ENCODE results near the gene TPP2.

TPP2 gene

DNA sequence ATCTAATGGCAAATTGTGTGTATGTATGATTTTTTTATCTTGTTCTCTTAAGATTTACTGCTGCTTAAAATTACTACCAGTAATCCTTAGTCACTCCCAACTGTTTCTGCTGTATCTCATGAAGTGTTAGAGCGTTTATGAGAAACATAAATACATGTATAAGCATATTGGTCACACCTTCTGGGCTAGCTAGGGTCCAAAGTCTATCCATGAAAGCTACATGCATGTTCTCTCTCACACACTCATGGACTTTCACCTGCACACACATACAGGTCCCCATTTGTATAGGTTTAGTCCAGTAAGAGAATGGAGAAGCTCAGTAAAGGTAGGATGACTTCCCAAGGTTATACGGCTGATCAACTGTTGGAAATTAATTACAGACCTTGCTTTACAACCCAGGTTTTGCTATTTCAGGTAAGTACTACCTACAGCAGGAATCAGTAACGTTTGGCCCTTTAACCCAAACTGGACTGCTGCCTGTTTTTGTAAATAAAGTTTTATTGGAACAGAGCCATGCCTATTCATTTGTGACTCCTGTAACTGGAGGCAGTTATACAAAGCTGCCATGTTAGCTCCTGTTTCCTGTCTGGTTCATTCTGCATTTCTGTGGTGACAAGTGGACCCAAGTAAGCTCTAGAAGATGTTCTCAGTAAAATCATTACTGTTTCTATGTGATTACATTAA lies 82.8 kb downstream of the TPP2 start:
- TF ChIP-seq, protein P1, sequence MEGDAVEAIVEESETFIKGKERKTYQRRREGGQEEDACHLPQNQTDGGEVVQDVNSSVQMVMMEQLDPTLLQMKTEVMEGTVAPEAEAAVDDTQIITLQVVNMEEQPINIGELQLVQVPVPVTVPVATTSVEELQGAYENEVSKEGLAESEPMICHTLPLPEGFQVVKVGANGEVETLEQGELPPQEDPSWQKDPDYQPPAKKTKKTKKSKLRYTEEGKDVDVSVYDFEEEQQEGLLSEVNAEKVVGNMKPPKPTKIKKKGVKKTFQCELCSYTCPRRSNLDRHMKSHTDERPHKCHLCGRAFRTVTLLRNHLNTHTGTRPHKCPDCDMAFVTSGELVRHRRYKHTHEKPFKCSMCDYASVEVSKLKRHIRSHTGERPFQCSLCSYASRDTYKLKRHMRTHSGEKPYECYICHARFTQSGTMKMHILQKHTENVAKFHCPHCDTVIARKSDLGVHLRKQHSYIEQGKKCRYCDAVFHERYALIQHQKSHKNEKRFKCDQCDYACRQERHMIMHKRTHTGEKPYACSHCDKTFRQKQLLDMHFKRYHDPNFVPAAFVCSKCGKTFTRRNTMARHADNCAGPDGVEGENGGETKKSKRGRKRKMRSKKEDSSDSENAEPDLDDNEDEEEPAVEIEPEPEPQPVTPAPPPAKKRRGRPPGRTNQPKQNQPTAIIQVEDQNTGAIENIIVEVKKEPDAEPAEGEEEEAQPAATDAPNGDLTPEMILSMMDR (IDR thresholded peaks at IDR 0.05; ENCODE audit: low read length, missing control alignments), result no peak
- DNase-seq (ENCODE audit: low read depth), result no peak
- H3K4me3 ChIP-seq (replicated peaks; ENCODE audit: low read depth, low read length), result no peak overlapping the region

DNA sequence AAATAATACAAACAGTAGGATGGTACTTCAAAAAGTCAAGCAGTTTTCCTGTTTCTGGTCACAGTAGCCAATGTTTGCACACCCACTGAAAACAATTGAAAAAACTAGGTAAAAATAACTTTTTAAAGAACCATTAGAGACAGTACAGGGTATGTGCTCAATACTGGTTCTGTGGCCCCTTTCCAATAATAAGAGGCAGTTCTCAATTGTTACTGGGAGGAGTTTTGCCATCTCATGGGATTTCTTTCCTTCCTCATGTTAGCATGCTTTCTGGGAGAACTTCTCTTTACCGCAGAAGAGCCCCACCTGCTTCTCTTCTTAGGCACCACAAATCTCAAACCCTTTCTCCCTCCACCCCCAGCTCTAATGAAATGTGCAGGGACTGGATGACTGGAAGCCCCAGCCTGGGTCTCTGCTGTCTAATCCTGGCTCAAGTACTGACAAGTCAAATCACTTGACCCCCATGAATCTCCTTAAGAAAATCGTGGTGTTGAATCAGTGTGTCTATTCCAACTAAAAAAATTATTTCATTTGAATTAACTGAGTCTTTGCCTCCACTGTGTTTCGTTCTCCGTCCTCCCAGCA lies 83.4 kb downstream of the TPP2 start:
- DNase-seq (ENCODE audit: low read depth), result no peak
- no peak overlapping the region for H3K4me3 ChIP-seq (replicated peaks; ENCODE audit: low read depth, low read length)
- TF ChIP-seq, protein P1 (IDR thresholded peaks at IDR 0.05; ENCODE audit: low read length, missing control alignments), result no peak

DNA sequence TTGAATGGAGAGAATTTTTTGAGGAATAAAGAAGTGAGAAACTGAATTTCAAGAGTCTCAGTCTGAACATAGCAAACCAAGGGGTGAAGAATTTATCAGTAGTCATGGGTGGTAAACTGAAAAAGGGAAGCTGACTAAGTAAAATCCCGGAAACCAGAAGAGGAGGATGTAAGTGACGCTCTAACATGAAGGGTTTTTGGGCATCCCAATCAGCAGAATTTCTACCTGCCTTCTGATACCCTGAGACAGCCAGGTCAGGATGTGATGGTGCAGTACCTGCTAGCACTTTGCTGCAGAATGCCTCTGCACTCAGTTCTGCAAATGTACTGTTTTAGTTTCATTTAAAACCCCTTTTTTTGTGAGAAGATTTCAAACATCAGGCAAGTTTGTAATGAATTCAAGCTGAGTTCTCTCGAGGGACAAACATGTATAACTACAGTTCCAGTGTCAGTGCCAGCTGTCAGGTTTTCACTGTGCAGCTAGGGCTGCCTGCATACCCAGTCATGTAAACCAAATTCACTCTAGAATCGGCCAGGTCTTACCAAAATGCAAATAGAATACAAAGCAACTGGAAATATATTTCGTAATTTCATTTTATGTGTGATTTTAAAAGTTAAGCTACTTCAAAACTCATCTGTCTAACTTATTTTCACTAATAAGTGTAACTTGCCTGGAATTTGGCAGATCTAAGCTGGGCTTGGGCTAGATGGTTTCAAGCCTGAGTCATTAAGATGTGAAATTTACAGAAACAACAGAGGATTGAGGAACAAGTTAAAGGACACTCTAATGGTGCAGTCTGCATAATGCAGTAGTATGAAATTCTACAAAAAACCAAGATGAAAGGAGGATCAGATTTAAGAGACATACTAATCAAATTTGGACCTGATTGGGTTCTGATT lies 84.3 kb downstream of the TPP2 start:
- TF ChIP-seq, protein P1 (IDR thresholded peaks at IDR 0.05; ENCODE audit: low read length, missing control alignments), result no peak
- peak; percentile 18 for DNase-seq (ENCODE audit: low read depth)
- H3K4me3 ChIP-seq (replicated peaks; ENCODE audit: low read depth, low read length), result no peak overlapping the region

DNA sequence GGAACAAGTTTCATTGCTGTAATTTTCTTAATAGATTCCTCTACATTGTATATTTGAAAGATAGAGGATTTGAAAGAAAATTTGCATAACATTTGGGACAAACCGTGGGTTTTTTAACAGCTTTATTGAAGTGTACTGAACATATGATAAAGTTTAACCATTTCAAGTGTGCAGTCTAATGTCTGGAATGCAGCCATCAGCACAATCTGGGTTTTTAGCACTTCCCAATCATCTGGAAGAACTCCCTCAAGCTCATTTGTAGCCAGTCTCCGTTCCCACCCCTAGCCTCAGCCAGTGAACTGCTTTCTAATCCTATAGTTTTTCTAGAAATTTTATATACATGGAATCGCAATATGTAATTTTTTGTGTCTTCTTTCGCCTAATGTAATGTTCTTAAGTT lies 85.4 kb downstream of the TPP2 start:
- DNase-seq (ENCODE audit: low read depth), result no peak
- no peak overlapping the region for H3K4me3 ChIP-seq (replicated peaks; ENCODE audit: low read depth, low read length)
- TF ChIP-seq, protein P1 (IDR thresholded peaks at IDR 0.05; ENCODE audit: low read length, missing control alignments), result no peak

DNA sequence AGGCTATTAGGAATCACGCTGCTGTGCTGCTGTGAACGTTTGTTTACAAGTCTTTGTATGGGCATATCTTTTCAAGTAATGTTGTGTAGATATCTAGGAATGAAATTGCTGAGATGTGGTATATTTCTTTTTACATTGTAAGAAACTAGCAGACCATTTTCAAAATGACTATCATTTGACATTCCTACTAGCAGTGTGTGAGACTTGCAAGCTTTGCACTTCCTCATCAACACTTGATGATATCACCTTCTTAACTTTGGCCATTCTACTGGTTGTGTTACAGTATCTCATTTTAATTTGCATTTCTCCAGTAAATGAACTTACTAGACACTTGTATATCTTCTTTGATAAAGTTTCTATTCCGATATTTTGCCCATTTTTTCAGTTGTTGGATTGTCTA lies 85.9 kb downstream of the TPP2 start:
- H3K4me3 ChIP-seq (replicated peaks; ENCODE audit: low read depth, low read length), result no peak overlapping the region
- DNase-seq (ENCODE audit: low read depth), result no peak
- TF ChIP-seq, protein P1 (IDR thresholded peaks at IDR 0.05; ENCODE audit: low read length, missing control alignments), result no peak

DNA sequence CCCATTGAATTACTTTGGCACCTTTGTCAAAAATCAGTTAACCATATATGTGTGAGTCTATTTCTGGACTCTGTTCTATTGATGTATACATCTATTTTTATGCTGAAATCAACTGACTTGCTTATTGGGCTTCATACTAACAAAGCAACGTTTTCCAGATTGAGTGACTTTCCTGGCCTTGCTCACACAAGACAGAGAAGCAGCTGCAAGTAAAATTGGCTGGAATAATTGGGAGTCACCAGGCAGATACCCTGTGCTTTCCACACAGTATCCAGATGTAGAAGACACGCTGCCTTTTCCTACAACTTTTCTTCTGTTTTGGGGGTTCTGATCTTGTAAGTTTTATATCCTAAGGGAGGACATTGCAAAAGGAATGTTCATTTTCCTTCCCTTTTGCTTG lies 86.9 kb downstream of the TPP2 start:
- no peak overlapping the region for H3K4me3 ChIP-seq (replicated peaks; ENCODE audit: low read depth, low read length)
- TF ChIP-seq, protein P1 (IDR thresholded peaks at IDR 0.05; ENCODE audit: low read length, missing control alignments), result no peak
- DNase-seq (ENCODE audit: low read depth), result no peak
